ENCODE measurements around the gene CCND2.

GRCh38 chr12:4289231-4289878 is 15.8 kb downstream of the CCND2 start:
- TF ChIP-seq POLR2AphosphoS5 (IDR thresholded peaks at IDR 0.05) (peak in 1 of 4 donors; percentile 20), EP300 (IDR thresholded peaks at IDR 0.05) (no peak)
